Amniotic stem cell (primary cell): Measurements from ENCODE around the gene EGFR.

Source experiments
- DNase-seq: peaks from one replicate; lab custom pipeline; 2025; lab: John Stamatoyannopoulos, UW

EGFR gene

DNA sequence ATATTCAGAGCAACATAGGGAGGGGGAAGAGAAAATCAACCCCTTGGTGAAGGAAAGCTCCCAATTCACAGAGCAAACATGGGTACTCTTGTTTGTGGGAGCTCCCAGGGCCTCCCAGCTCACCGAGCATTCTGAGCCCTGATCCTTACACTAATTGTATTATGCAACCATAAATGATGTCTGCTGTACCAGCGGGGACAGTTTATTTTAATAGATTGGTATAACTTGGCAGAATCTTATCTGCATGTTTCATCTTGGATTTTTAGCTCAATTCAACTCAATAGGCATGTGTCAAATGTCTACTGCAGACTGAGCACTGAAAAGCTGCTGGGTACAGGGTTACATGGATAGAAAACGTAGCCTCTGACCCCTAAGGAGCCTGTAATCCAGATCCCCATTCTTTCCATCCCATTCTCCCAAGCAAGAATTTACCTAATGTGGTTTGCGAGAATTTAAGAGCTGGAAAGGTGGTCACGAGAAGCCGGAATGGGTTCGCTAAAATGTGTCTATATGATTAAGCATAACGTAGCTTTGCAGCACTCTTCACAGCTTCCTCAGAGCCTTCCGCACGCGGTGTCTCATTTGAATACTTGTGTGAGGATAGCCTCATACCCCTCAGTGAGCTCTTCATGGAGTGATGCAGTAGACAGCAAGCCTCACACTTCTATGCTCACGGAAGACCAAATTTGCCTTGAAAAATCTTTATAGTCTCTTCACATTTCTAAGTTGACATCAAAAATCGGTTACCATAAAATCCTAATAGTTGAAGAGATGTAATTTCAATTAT lies 18.3 kb downstream of the EGFR start:
- DNase-seq = no peak

GRCh38 chr7:55043691-55044370 lies 25.0 kb downstream of the EGFR start:
- DNase-seq = no peak

DNA sequence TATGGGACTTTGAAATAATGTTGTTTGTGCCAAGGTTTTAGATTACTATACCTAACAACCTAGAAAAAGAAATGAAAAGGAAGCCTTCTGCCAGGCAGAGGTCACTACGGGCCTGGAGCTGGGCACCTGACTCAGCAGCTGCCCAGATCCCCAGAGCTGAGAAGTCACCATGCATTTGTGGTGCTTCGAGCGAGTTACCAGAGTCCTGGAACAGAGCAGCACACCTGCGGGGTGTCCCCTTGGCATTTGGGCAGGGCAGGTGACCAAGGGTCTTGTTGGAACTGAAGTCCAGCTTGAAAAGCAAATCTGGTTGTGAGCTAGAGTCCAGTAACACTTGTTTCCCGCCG lies 25.5 kb downstream of the EGFR start:
- no peak for DNase-seq

DNA sequence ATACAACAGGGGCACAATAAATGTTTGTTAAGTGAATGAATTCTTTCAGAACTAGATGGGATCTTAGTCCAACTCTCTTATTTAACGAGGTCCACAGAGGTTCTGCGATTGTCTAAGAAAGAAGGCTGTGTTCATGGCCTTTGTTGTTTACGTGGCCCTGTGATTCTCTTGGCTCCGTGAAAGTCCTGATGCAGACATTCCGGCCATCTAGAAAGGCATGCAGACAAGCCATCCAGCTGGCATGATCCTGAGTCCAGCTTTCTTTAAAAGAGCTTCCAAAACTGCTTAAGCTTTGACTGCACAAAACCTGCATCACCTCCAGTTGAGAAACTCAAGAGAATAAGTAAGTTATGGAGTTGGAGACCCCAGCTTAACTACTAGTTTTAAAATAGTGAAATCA lies 26.0 kb downstream of the EGFR start:
- DNase-seq = no peak

DNA sequence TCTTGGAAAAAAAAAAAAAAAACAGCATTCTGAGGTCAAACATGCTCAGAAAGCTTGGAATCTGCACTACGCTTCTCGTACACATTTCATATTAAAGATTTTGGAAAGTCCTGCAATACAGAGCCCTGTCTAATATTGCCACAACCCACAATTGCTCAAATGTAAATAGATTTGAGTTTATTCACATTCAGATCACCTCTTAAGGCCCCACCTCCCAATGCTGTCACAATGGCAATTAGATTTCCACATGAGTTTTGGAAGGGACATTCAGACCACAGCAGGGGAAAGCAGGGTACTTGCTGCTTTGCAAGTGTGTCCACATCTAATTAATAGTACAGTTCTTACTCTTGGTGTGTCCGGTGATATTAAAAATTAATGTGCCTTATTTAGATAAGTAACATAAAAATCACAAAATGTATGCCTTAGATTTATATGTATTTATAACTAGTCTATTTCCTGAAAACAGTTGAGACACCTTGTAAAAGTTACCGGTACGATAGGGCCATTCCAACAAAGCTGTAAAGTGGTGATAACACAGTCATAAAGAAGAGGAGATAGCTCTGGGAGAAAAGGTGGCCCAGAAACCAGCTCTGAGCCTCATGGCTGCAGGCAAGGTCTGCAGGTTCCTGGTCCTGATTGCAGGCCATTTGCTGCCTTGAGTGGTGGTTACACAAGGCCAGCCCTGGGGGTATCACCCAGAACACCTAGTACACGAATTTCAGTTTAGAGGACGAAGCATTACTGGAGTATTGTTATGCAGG lies 27.9 kb downstream of the EGFR start:
- DNase-seq = no peak

DNA sequence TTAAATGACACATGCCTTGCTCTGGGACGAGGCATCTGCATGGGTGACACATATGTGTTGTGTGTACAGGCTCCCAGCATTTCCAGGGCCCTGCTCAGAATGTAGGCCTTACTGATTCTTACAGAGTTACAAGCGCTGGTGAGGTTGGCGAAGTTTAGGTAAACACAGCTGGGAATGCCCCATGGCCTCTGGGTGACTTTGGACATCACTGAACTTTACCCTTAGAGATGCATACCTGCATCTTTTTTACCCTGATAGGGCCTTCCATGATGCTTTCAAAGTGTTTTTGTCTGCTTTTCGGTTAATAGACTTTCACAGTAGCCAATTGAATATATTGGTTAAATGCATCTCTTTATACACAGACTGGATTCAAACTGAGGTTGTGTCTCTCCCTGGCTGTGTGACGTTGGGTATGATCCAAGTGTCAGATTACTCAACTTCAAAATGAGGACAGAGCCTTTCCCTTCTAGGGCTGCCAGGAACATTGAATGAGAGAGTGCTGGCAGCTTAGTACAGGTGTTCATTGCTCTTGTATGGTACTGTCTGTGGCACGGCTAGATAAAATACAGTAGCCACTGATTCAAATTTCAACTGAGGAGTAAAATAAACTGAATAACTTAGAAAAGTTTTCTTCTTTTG lies 29.5 kb downstream of the EGFR start:
- DNase-seq = no peak

- DNase-seq = no peak
Measured at GRCh38 chr7:55050281-55050680, 31.5 kb downstream of the EGFR start.

GRCh38 chr7:55052081-55052480 lies 33.3 kb downstream of the EGFR start:
- peak; percentile 47 for DNase-seq

GRCh38 chr7:55052741-55053427 lies 34.1 kb downstream of the EGFR start:
- no peak for DNase-seq

GRCh38 chr7:55053651-55054571 lies 35.1 kb downstream of the EGFR start:
- DNase-seq = no peak

DNA sequence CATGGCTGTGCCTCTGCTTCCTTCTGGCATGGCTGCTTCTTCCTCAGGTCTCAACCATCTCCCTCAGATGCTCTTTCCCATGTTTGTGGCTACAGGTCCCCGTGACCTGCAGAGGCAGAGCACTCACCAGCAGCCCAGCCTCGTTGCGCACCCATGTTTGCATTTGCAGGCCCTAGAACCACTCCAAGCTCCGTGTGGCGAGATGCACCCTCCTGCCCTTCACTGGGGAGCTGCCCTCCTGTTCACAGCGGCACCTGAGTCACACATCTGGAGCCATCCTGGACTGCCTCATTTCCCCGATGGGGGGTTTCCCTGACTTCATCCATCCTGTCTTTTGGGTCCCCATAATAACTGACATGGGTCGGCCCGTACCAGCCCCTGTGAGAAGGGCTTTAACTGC lies 35.9 kb downstream of the EGFR start:
- DNase-seq = no peak

GRCh38 chr7:55055479-55055878 lies 36.7 kb downstream of the EGFR start:
- no peak for DNase-seq

DNA sequence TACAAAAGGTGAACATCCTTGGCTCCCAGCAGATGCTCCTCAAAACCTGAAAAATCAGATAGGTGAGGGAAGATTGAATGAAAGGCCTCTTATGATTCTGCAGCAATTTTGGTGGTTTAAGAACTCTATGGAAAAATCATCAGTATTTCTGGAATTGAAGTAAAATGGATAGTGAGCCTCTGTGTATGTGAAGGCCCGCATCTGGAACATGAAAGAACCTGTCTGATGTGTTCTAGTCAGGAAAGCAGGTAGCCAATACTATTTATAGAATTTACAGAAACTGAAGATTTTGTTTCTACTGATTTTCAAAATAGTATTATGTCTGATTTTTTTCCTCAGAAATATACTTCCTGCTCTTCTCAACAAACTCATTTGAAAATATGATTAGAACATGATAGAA lies 37.3 kb downstream of the EGFR start:
- no peak for DNase-seq

DNA sequence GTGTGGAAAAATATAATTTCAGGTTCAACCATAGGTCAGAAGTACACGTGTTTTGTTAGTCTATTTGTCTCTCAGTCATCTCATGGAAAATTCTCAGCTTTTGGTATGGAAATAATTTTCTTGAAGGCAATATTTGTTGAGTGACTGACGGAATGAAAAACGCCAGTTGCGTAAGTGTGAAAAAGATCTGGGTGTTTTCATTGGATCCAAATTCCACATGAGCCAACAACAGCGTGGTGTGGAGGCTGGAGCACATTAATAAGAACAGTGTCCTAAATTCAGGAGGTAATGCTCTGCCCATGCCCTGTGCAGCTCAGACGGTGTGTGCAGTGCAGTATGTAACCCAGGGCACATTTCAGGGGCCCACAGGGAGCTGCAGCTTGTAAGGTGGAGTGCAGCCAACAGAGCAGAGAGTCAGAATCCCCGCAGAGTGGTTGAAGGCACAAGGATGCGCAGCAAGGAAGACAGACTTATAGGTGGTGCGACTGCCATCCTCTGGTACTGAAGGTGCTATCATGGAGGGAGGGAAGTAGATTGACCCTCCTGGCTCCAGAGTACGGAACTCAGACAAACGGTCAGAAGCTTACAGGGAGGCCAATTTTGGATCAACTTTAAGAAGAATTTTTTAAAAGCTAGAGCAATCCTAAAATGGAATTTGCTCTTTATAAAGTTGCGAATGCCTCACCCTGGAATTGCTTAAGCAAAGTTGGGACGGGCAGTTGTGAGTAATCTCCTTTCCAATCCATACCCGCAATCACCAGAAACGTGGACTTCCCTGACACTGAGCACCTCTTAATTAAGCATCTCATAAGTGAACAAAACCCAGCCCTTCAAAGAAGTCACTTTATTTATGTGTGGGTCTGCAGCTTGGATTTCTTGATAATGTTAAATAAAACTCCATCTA lies 38.0 kb downstream of the EGFR start:
- no peak for DNase-seq

GRCh38 chr7:55058314-55058713 lies 39.5 kb downstream of the EGFR start:
- no peak for DNase-seq

DNA sequence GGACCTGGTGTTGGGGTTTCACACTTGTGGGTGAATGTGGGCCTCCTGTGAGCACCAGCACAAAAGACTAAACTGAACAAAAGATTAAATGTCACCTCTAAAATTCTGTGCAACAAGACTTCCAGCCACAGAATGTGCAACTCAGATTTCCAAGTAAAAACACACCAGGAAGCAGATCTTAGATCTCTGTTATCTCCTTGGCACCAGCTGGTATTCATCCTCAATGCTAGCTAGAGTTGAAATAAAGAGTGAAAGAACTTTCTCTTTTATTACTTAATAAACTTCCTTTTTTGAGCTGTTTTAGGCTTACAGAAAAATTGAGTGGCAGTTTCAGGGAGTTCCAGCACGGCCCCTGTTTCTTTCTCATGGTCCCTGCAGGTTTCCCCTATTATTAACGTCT lies 40.2 kb downstream of the EGFR start:
- no peak for DNase-seq

DNA sequence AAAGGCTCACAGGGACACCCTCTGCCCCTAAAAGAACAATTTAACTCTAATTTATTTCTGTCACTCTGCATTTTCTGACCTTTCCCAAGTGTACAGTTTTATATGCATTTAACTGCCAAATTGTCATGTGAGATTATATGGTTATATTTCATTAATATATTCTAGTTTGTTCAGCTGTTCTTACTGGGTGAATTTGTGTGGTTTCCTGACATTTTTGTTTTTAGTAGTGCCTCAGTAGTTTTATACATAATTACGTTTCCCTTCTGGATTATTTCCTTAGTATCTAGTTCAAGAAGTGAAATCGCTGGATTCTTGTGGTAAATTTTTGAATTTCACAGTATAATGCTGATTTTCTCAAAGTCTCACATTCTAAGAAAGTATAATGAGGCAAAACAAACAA lies 41.3 kb downstream of the EGFR start:
- DNase-seq = no peak

- no peak for DNase-seq
Measured at GRCh38 chr7:55060636-55061022, 41.8 kb downstream of the EGFR start.

DNA sequence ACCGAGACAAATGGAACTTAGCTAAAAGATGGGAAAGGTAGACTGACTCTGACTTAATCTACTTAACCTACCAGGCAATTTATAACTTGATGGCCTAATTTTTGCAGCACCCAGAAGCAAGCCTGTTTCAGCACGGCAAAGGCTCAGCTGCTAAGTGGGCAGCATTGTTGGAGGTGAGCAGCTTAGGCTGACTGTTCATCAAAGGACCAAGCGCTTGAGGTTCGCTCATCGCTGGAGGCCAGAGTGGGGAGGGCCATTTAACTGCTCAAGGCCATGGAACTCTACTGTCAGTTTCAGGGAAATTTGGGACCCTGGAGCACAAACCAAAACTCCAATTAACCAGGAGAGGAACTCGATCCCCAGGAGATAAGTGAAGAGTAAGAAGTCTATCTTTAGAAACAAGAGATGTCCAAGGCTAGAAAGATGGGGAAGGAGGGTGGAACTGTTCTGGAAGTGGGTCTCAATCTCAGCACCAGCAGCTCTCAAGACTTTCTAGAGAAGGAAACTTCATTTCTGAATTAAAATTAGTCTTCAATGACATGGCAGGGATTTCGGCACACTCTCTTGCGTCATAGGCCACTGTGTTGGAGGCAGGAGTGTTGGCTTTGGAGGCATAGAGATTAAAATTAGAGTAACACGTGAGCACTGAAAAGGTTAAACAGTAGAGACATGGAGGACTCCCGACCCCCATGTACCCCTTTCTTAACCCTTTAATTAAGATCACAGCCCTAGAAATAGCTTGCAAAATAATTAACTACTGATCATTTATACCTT lies 43.1 kb downstream of the EGFR start:
- no peak for DNase-seq
